ENCODE results near the gene GAS5.
A peak's percentile ranks its signal among the peaks of the same experiment; 100 is the strongest.

Gene GAS5

GRCh38 chr1:173871500-173871899, 3.7 kb upstream of the GAS5 start:
- TF ChIP-seq CTCF (IDR thresholded peaks at IDR 0.05; ENCODE audit: borderline replicate concordance, control extremely low read depth, extremely low read depth, insufficient read depth, missing control alignments): no peak
- in situ Hi-C loops (cut with MboI; ENCODE audit: low sequenced_read_pairs, unreplicated experiment): no loop called here
- no peak for DNase-seq (ENCODE audit: low spot score)

- no peak for DNase-seq (ENCODE audit: low spot score)
- TF ChIP-seq CTCF (IDR thresholded peaks at IDR 0.05; ENCODE audit: borderline replicate concordance, control extremely low read depth, extremely low read depth, insufficient read depth, missing control alignments): no peak
- in situ Hi-C loops (cut with MboI; ENCODE audit: low sequenced_read_pairs, unreplicated experiment): no loop called here
Observed at GRCh38 chr1:173871091-173871490, 3.3 kb upstream of the GAS5 start.

GRCh38 chr1:173870252-173871075, 2.7 kb upstream of the GAS5 start:
- no peak for TF ChIP-seq CTCF (IDR thresholded peaks at IDR 0.05; ENCODE audit: borderline replicate concordance, control extremely low read depth, extremely low read depth, insufficient read depth, missing control alignments)
- DNase-seq (ENCODE audit: low spot score): peak; percentile 64
- in situ Hi-C loops (cut with MboI; ENCODE audit: low sequenced_read_pairs, unreplicated experiment): no loop called here

GRCh38 chr1:173869021-173869359, 1.2 kb upstream of the GAS5 start:
- TF ChIP-seq CTCF (IDR thresholded peaks at IDR 0.05; ENCODE audit: borderline replicate concordance, control extremely low read depth, extremely low read depth, insufficient read depth, missing control alignments): no peak
- in situ Hi-C loops (cut with MboI; ENCODE audit: low sequenced_read_pairs, unreplicated experiment): no loop called here
- DNase-seq (ENCODE audit: low spot score): no peak

DNA sequence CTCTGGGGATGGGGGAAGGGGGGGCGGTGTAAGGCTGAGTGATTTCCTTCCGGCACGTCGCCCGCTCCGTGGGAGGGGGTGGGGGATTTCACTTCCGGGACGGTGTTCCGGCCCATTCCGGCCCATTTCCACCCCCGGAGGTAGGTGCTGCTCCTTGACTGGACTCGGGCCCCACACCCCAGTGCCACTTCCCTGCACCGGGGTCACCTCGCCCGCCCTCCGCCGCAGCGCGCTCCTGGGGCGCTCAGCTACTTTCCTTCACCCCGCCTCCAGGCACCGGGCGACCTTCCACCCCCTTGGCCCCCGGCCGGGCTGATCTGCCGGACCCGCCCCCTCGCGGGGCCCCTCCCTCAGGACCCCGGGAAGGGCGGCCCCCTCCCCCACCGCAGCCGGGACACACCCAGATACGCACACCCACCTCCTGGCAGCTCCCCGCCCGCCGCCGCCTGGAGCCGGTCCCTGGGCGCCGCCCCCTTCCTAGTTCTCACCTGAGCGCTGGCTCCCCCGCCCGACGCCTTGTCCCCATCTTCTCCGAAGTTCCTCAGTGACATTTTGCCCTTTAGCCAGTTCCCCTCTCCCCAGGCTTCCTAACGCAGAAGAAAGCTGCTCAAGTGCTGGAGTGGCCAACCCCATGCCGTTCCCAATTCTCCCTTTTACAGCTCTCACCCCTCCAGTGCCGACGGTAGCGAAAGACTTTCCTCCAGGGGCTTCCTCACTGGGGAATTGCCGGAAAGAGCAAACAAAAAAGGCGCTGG, 654 bp upstream of the GAS5 start, which contains the start of gene ZBTB37:
Gene ZBTB37, plus strand, starts transcription at position 115 of the 755 bp plus-strand sequence. CDS start 1,846 bp downstream, outside the sequence.
- in situ Hi-C loops (cut with MboI; ENCODE audit: low sequenced_read_pairs, unreplicated experiment): no loop called here
- peak; percentile 7 for TF ChIP-seq CTCF (IDR thresholded peaks at IDR 0.05; ENCODE audit: borderline replicate concordance, control extremely low read depth, extremely low read depth, insufficient read depth, missing control alignments)
- peak; percentile 90 for DNase-seq (ENCODE audit: low spot score)

- in situ Hi-C loops (cut with MboI; ENCODE audit: low sequenced_read_pairs, unreplicated experiment): no loop called here
- DNase-seq (ENCODE audit: low spot score): no peak
- no peak for TF ChIP-seq CTCF (IDR thresholded peaks at IDR 0.05; ENCODE audit: borderline replicate concordance, control extremely low read depth, extremely low read depth, insufficient read depth, missing control alignments)
Observed at GRCh38 chr1:173867141-173867752, 542 bp downstream of the GAS5 start.
